GM19023 (cell line): ENCODE measurements around the gene DLGAP1.
"Not testable (repeated sequence)": the region's sequence is repeated elsewhere in the genome, so short reads cannot be mapped to it uniquely, and the experiment has no call there.

ENCODE experiments used
- ATAC-seq: cut with Tn5 transposase; IDR thresholded peaks from one replicate; pipeline ENCODE4 v1.9.1; 2021; ENCODE audit warnings: mild to moderate bottlenecking, moderate library complexity; ENCODE audit not compliant: unreplicated experiment

DLGAP1 gene

DNA sequence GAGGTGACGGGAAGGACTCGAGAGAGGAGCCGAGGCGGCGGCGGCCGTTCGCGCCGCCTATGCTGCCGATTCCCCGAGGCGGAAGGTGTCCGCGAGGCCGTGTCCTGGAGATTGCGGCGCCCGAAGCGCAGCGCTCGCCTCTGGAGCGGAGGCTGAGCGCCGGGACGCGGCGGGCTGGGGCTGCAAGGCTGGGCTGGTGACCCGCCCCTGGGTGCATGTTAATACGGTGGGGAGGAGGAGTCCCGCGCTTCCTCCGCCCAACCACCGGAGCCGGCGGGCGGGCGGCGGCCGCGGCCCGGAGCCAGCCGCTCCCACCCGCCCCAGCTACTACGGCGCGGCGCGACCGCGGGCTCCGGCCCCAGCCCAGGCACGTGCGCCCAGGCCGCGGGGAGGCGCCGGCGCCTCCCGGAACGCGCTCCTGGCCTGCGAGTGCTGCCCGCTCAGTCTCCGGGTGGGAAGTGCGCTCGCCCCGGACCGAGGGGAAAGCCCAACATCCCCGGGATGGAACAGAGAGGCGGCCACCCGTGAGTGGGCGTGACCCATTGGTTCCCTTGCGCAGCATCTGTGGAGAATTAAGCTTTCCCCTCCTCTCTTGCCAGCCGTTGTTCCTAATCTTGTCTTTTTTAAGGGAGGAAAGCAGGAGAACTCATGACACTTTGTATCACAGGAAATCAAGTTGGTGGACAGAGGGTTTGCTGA lies at the start of gene DLGAP1:
Gene DLGAP1, minus strand, starts transcription at position 195 of the 699 bp plus-strand sequence.
- ATAC-seq = peak; percentile 76

DNA sequence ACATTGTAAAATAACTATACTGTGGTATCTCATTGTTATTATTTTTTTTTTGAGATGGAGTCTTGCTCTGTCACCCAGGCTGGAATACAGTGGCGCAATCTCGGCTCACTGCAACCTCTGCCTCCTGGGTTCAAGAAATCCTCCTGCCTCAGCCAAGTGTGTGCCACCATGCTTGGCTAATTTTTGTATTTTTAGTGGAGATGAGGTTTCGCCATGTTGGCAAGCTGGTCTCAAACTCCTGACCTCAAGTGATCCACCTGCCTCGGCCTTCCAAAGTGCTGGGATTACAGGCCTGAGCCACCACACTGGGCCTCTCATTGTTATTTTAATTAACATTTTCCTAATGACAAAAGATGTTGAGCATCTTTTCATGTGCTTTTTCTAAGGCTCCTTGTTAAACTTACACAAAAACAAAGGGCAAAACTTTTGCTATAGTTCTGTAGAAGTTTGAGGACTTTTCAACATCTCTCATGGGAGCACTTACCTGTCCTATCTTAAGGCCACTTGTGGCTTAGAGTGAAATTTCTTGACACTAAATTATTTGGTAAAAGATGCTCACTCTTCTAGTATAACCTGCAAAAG lies 39.7 kb upstream of the DLGAP1 start:
- ATAC-seq = not testable (repeated sequence)

DNA sequence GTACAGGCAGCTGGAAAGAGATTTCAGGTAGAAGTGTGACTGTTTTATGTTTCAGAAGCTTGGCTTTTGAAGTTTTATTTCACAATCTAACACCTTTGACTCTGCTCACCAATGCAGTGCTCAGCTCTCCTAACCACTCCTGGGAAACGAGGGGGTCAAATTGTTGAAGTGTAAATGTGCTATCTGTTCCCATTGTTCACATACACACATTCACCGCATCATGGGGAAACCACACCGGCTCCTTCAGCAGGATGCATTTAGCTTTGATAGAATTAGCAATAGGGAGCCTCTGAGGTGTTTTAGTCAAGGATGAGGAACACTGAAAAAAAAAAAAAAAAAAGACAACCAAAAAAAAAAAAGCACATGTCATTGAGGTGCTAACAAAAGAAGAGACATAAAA lies 13.4 kb upstream of the DLGAP1 start:
- no peak for ATAC-seq

DNA sequence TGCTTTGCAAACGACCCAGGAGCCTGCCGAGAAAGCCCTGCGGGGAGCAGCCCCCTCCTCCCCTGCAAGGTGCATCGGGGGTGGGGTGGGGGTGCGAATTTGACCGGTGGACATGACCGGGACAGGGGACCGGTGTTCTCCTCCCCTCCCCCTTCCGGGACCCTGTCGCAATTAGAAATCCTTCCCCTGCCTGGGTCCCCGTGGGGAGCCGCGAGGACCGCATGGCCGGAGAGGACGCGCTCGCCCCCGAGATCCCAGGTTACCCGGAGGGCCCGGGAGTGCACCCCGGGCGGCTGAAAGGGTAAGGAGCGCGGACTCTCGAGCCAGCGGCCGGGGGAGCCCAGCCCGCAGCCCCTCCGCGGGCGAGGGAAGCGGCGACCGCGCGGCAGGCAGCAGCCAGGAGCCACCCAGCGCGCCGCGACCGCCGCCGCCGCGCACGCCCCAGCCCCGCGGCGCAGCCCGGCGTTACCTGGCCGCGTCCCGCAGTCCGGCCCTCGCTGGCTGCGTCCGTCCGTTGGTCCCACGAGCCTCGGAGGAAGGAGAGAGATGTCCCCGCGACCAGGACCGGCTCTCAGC lies 482 bp downstream of the DLGAP1 start:
- ATAC-seq = peak; percentile 27

DNA sequence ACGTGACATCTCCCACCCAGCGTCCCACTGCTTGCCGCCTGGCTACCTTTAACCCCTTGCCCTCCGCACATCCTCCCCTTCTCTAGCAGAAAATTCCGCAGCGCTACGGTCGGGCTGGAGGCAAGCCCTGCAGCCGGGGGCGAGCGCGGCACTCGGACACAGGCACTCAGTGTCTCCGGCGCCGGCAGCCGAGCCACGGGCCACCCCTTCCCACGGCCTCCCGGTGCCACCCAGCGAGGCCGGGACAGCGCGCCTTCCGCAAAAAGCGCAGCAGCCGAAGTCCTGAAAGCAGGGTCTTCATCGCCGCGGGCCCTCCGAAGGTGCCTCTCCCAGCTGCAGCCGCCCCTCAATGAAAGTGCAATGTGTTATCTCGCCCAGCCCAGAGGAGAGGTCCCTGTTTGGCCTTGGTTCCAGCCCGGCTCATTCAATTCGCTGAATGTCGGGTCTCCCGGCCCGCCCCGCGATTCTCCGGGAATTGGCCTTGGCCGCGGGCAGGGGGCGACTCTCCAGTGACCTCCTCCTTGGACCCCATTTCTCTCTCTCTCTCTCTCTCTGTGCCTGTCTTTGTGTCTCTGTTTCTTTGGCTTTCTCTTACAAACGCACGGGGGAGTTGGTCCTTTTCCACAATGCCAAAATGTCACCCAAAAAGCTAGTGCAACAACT lies 1.1 kb downstream of the DLGAP1 start:
- no peak for ATAC-seq

DNA sequence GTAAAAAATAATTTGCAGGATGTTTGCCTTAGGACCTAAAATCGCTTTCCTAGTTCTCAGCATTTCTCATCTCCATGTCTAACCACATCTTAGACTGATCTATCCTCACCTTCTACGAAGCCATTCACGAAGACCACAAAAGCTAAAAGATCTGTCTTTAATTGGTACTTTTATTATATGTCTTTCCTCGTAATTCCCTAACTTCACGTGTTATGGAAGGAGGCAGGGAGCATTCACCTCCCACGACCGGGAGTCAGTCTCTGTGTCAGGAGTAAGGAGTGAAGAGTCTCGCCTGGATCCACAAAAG lies 1.6 kb downstream of the DLGAP1 start:
- ATAC-seq = no peak

DNA sequence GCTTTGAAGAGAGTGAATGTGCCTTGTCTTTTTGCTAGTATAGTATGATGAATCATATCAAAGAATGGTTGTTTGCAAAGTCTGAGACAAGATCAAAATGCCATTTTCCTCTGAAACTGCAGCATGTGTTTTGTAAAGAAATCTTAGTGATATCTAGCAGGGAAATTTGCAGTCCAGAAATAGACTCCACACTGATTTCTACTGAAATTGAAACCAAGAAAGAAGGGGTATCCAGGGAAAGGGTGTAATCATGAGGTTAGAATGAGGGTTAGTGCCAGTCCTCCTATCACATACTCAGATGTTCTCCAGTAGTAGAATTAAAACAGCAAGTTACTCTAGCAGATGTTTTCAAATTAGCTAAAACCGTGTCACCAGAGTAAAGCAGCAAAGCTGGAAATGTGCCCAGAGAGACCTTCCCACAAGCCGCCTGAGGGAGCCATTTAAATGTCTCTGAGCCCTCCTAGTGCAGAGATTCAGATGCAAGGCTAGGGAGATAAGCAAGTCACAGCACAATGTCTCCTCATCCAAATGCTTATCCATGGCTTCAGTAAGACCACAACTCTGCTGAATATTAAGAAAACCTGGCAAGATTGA lies 4.9 kb downstream of the DLGAP1 start:
- ATAC-seq = no peak

DNA sequence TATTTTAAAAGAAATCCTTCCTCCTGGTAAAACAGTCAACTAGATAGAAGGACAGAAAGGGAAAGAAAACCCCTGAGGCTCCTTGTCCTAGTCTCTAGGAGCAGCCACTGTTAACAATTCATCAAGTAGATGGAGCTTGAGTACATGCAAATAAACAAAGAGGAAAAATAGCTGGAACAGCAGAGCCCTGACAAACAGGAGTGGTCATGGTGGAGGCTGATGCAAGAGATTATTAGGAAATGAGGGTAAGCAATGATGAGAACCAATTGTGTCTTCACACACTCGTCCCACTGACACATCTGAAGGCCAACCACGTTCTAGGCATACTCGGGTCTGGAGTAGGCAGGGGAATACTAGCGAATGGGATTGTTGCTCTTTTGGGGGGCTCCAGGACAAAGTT lies 9.2 kb downstream of the DLGAP1 start:
- ATAC-seq = no peak

DNA sequence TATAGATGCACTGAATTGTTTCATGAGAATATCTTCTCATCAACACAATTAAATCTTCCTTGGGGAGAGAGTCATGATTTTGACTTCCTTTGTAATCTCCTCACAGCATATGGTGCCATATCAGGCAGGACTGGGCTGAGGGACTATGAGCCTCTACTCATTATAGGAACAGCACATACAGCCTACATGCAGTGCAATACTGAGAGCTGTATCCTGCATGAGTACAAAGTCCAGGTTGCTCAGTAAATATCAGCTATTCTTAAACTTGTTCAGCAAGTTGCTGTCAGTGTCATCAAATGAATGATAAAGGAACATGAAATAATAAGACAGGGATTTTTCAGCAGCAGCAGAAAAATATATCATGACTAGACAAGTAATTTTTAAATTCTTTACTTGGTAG lies 10.8 kb downstream of the DLGAP1 start:
- no peak for ATAC-seq

DNA sequence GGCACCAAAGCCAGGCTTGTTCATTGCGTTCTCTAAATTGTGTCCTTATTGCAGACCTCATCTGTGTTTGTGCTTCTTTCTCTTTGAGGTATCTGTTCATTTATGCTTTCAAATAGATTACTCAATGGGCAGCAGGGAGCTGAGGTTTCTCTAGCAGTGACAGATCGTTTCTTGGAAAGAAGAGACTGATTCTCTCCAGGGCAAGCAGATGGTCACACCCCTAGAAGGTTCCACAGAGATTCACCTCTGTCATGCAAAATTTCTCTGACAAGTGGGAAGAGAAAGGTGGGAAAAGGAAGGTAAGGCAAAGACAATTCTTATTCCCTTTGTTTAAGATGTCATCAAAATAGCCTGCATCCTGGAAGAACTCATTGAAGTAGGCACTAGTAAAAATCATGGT lies 14.0 kb downstream of the DLGAP1 start:
- no peak for ATAC-seq

DNA sequence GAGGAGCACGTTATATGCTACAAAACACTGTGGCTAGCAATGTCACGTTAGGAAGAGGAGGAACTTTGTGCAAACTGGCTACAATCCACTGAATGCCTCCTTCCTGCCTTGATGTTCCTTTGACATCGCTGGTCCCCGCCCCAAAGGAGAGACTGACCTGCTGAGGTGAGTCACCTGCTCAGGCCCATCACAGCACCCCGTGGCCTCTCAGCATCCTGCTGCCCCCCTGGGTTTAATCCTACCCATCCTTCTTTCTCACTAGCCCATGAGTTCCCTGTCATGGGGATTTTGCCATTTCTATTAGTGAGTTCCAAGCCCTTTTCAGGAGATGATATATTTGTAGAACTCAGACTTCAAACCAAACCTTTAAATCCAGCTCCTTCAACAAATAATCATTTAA lies 16.2 kb downstream of the DLGAP1 start:
- no peak for ATAC-seq

DNA sequence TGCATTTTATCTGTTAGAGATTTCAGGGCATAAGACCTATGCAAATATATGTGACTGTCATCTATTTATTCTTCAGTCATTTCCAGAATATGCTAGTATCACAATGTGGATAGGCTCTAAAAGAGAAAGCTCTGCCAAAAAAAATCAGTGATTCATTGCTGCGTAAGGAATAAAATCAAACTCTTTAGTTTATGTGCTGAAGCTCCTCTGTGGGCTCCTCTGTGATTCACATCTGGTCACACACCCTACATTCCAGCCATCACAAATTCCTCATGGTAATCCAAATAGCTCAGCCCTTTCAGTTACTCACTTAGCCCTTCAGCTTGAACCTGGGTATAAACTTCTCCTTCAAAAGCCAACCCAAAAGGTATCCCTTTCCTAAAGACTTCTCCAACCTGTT lies 21.4 kb downstream of the DLGAP1 start:
- no peak for ATAC-seq

DNA sequence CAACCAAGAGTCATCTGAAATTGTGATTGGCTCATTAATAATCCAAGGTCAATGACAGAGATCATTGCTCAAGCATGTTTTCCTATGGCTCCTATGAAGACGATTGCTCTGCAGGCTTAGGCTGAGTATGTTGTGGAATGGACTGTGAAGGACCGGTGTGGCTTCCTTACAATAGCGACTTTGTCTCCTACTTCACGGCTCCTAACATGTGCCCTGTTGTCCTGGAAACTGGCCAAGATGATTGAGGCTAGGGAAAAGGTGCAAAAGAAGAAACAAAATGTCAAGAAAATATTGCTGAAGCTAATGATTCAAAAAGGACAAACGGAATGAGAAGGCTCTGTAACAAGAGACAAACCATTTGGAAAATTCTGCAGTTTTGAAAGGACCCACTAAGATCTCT lies 24.3 kb downstream of the DLGAP1 start:
- no peak for ATAC-seq

DNA sequence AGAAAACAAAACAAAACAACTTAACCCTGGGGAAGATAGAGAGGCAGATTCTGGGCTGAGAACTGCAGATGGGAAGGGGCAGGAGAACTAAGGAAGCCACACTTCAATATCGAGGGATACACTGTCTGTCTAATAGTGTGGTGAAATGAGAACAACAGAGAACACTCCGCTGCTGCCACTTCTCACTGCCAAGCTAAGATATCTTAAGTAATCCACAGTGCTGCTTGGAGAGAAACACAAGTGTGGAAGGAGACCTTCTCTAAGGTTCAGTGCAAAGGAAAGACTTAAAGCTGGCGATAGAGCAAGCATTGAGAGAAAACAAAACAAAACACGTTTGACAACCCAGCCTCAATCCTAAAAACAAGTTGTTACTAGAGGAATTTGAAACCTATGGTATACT lies 37.4 kb downstream of the DLGAP1 start:
- ATAC-seq = no peak

DNA sequence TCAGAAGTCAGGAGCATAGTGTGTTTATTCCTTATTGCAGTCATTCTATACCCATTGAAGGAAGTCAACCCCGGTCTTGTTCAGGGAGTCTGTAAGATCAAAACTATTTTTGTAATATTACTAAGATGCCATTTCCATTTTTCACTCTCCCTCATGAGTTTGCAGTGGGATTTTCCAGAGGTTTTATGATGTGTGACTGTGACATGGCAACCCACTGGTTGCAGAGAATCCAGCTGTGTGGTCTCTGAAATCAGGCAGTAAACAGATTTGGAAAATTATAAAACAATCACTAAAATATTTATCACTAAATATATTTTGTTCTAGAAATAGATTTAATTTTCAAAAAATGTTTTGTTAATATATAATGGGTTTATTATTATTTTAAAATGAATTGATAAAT lies 38.1 kb downstream of the DLGAP1 start:
- ATAC-seq = no peak

DNA sequence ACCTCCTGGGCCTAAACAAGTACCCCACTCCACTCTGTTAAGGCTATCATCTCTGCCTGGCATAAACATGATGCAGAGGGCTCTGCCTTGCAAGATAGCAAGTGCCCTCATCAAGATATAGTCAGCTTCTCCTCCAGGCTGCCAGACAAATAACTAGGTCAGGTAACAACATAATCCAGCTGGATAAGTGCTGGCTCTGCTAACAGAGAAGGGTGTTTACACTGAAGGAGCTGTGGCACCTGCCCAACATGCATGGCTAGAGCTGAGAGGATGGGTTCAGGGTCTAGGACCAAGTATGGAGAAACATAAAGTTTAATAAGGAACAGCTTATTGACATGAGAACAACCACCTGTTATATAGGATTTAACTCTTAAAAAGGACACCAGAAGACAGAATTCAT lies 42.8 kb downstream of the DLGAP1 start:
- ATAC-seq = no peak

DNA sequence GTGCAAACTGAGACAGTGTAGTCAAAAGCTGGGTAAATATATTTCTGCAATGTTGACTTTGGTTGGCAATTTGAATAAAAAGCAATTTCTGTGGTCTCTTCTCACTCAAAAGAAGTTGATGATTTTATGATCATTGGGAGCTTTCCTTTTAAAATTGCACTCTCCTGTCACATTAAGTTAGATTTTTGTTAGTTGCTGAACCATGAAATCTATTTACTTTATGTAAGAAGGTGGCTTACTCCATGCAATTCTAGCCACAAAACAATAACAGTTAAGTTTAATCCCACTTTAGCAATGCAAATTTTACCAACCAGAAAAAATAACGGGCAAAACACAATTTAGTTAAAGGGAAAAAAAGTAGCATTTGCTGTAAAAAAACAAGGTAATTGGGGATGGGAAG lies 48.3 kb downstream of the DLGAP1 start:
- no peak for ATAC-seq

DNA sequence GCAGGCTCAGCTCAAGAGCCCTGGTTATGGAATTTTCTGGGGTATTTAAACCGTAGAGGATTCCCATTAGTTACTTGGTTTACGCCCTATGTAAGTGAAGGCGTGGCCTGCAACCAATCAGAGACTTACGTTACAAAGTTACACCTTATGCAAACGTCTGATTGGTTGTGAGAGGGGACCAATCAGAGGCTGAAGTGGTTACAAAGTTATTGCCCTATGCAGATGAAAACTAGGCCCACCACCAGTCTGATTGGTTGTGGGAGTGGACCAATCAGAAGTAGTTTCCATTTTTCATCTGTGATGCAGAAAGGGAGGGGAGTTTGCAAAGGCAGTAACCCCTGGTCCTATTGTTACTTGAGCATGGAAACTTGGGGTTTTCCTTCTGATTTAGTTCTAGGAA lies 49.1 kb downstream of the DLGAP1 start:
- ATAC-seq = no peak

DNA sequence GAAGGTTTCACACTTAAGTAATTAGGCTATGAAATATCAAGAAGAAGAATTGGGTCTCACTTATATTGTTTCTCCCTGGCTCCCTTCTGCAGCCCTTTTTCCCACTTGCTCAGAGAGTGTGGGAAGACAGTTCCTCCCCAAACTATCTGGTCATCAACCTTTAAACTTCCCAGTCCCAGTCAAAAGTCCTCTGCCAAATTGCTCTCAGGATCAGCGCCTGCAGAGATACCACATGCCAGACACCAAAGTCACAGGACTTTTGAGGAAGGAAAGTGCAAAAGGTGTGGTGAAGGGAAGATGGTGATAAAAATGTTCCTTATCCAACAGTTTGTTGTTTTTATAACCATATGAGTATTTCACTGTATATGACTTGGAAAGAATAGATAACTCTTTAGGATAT lies 51.3 kb downstream of the DLGAP1 start:
- no peak for ATAC-seq

DNA sequence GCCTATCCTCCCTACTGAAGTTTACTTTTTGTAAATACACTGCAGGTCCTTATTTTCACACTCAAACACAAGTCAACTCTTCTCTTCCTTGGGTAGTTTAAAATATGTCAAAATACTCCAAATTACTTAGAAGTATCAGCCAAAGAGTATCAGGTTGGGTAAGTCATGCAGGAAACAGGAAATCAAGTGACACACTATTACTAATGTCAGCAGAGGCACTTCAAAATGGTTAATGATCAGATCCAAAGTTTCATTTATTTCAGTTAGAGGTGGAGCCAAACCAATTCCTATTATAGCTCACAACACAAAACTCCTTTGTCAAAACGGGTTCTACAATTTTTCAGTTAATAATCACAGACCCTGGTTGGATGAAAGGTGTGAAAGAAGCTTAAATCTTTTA lies 54.2 kb downstream of the DLGAP1 start:
- no peak for ATAC-seq

DNA sequence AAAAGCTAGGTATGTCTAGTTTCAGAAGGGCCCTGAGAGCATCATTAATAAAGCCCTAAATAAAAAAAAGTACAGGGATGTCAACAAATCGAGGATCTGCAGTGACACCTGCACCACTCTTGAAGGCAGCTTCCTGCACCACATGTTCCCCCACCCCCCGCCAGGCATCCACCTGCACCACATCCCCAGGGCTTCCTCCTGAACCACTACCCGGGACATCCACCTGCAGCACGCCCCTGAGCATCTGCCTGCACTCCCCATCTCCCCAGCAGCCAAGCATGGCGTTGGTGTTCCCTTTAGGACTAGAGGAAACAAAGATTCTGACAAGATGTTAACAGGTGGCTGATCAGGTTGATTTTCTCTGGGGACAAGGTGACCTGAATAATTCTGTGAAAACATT lies 55.2 kb downstream of the DLGAP1 start:
- ATAC-seq = no peak

DNA sequence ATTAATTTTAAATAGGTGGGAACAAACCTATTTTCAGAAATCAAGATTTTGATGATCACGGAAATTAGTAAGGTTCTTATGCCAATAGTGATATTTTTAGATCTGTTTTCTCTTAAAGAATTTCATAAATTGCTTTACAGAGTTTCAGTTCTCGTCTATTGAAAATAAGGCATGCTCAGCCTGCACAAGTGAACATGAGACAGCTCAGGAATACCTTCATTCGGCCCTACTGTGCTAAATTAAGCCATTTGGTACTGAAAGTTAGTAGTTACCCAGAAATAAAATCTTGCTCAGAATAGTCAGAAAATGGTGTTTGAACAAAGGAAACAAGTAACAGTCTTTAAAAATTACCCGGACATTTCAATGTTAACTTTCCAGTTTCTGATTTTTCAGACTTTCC lies 60.4 kb downstream of the DLGAP1 start:
- ATAC-seq = no peak
